VCaP (cell line): ENCODE data around the gene CTNNAL1.
"Not testable (repeated sequence)": the region's sequence is repeated elsewhere in the genome, so short reads cannot be mapped to it uniquely, and the experiment has no call there.

ENCODE experiments used
- H3K27ac ChIP-seq: fragments of 450-650 bp; 2 replicates; pipeline ENCODE4 v1.5.1; 2017
- TF ChIP-seq, protein P1 (sequence below): fragments of 450-650 bp; conservative IDR thresholded peaks from 2 replicates; pipeline ENCODE4 v1.5.1; 2017; ENCODE audit warnings: mild to moderate bottlenecking, moderate library complexity

CTNNAL1 gene

DNA sequence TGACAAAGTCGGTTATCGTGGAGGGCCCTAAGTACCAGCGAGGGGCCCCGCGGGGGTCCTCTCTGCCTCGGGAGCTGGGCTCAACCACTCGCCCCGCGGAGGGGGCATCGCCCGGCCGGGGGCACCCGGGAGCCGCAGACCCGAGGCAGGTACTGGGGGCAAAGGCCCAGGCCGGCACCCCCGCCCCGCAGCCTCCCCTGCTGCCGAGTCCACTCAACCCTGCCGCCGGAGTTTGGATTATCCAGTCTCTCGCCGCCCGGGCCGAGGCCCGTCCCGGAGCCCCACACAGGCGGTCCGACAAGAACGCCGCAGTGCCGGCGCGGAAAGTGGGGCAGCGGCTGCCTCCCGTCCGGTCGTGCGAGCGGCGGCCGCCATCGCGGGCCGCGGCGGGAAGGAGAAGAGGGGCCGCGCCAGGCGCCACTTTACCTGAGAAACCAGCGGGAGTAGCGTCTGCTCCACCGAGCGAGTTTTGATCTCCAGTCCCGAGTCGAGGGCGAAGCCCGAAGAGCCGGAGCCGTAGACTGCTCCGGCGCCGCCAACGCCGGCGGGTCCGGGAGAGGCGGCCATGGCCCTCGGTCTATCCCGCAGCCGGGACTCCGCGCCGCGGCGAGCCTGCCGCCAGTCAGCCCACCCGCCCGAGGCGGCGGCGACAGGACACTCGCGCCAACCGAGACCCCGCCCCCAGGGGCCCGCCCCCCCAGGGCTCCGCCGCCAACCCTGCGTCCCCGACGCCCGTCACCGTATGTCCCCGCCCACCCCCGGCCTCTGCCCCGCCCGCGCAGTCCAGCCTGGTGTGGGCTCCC, at the start of gene CTNNAL1:
Gene CTNNAL1, minus strand, starts transcription at position 624 of the 803 bp plus-strand sequence. Its CDS starts 57 bp downstream, at position 567.
- TF ChIP-seq, protein P1, sequence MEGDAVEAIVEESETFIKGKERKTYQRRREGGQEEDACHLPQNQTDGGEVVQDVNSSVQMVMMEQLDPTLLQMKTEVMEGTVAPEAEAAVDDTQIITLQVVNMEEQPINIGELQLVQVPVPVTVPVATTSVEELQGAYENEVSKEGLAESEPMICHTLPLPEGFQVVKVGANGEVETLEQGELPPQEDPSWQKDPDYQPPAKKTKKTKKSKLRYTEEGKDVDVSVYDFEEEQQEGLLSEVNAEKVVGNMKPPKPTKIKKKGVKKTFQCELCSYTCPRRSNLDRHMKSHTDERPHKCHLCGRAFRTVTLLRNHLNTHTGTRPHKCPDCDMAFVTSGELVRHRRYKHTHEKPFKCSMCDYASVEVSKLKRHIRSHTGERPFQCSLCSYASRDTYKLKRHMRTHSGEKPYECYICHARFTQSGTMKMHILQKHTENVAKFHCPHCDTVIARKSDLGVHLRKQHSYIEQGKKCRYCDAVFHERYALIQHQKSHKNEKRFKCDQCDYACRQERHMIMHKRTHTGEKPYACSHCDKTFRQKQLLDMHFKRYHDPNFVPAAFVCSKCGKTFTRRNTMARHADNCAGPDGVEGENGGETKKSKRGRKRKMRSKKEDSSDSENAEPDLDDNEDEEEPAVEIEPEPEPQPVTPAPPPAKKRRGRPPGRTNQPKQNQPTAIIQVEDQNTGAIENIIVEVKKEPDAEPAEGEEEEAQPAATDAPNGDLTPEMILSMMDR = no peak

DNA sequence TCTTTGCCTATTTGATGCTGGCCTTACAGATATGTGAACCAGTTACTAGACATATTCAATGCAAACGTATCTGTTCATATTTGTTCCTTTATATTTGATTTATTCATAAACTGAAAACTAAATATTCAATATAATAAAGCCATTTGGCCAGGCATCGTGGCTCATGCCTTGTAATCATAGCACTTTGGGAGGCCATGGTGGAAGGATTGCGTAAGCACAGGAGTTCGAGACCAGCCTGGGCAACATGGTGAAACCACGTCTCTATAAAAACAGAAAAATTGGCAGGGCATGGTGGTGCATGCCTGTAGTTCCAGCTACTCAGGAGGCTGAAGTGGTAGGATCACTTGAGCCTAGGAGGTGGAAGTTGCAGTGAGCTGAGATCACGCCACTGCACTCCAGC, 49.2 kb upstream of the CTNNAL1 start:
- peak overlapping the region; percentile 79 for H3K27ac ChIP-seq

More for the DNA sequence above, at the start of gene CTNNAL1:
- H3K27ac ChIP-seq = peak within 1 kb of the TSS; percentile 87

DNA sequence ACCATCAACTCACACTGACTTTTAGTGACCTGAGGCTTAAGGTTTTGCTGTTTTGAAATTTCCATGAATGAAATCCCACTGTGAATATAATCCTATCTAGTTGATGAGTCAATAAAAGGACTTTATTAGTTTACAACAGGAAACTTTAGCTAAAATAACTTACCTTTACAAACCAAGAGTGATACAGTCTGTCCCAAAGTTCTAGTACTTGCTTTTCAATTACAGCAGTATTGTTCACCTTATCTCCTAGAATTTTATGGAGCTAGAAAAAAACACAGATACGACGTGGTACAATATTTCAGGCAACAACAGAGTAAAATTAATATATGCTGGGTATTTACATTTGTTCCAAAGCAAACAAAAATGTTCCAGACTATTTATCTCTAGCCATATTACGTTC, 46.9 kb upstream of the CTNNAL1 start:
- TF ChIP-seq, protein P1 = no peak
- peak overlapping the region; percentile 79 for H3K27ac ChIP-seq

More for the DNA sequence above, 49.2 kb upstream of the CTNNAL1 start:
- TF ChIP-seq, protein P1 = no peak

- not testable (repeated sequence) for H3K27ac ChIP-seq
These were observed 39.8 kb upstream of the CTNNAL1 start for GRCh38 chr9:109053121-109053520.

GRCh38 chr9:109052416-109052815, 39.1 kb upstream of the CTNNAL1 start:
- TF ChIP-seq, protein P1 = no peak
- no peak overlapping the region for H3K27ac ChIP-seq

- H3K27ac ChIP-seq = no peak overlapping the region
- TF ChIP-seq, protein P1 = no peak
These were observed 38.4 kb upstream of the CTNNAL1 start for GRCh38 chr9:109051733-109052132.

DNA sequence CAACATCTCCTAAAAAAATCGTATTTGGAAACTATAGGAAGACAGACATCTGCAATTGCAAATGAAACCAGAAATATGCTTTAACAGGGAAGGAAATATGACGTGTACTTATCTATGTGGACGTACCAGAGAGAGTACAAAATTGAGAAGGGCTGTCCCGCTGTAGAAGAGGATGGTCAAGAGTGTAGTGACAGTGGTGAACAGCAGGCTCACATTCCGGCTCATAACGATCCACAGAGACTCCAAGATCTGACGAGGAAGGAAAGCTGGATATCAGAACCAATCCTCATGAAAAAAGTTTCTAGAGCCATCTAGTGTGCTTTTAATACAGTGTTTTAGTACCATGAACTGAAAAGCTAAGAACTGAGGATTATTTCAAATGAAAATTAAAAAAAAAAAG, 37.1 kb upstream of the CTNNAL1 start:
- no peak overlapping the region for H3K27ac ChIP-seq
- TF ChIP-seq, protein P1 = no peak

- TF ChIP-seq, protein P1 = no peak
These were observed 35.5 kb upstream of the CTNNAL1 start for GRCh38 chr9:109048822-109049221.

More at GRCh38 chr9:109048822-109049221, 35.5 kb upstream of the CTNNAL1 start:
- no peak overlapping the region for H3K27ac ChIP-seq
